Lung (tissue), 12 donors: ENCODE results near the gene SPHK2. TPM values are rescaled to one million over a fixed set of nuclear protein-coding genes. Genes with fewer than 3 reads are reported as not detected.
A peak's percentile ranks its signal among the peaks of the same experiment; 100 is the strongest.

Source experiments
- ATAC-seq: fragments of 200-7000 bp; cut with Tn5 transposase; one replicate; pipeline ENCODE4 v1.9.1; 2020; ENCODE audit warnings: moderate number of reproducible peaks; ENCODE audit not compliant: insufficient read depth, low FRiP score
- DNase-seq, 3 donors: peaks; one replicate each; pipeline ENCODE4 v3.0.0-alpha.2; 2013 to 2017
- H3K27ac ChIP-seq, 2 donors: one replicate each; pipeline ENCODE4 v1.5.1; 2013; ENCODE audit warnings: mild to moderate bottlenecking in 2 of 2, moderate library complexity in 2 of 2, control low read depth in 1 of 2, inconsistent platforms in 1 of 2, low read depth in 1 of 2, low read length in 1 of 2
- H3K27me3 ChIP-seq, 3 donors: one replicate each; pipeline ENCODE4 v1.5.1; 2013; ENCODE audit warnings: low read length in 2 of 3; ENCODE audit not compliant: control insufficient read depth in 3 of 3, insufficient read depth in 3 of 3
- H3K36me3 ChIP-seq, 4 donors: one replicate each; pipeline ENCODE4 v1.5.1; 2013; ENCODE audit warnings: low read length in 4 of 4, mild to moderate bottlenecking in 1 of 4, moderate library complexity in 1 of 4; ENCODE audit not compliant: control insufficient read depth in 4 of 4, insufficient read depth in 4 of 4
- H3K4me1 ChIP-seq, 5 donors: one replicate each; pipeline ENCODE4 v1.5.1; 2013; ENCODE audit warnings: low read length in 5 of 5, mild to moderate bottlenecking in 2 of 5, moderate library complexity in 1 of 5; ENCODE audit not compliant: control insufficient read depth in 5 of 5, insufficient read depth in 5 of 5
- H3K4me3 ChIP-seq: one replicate; pipeline ENCODE4 v1.5.1; 2013; ENCODE audit warnings: mild to moderate bottlenecking, control low read depth, moderate library complexity
- H3K9ac ChIP-seq, 2 donors: one replicate each; pipeline ENCODE4 v1.5.1; 2013; ENCODE audit warnings: low read length in 2 of 2, control low read depth in 1 of 2; ENCODE audit not compliant: insufficient read depth in 1 of 2
- H3K9me3 ChIP-seq, 4 donors: one replicate each; pipeline ENCODE4 v1.5.1; 2013; ENCODE audit warnings: low read length in 3 of 4, mild to moderate bottlenecking in 1 of 4, moderate library complexity in 1 of 4; ENCODE audit not compliant: control insufficient read depth in 4 of 4, insufficient read depth in 3 of 4
- WGBS, 2 donors: extraction: QIAGEN DNeasy Blood & Tissue Kit; methylation state at CpG; one replicate each; pipeline ENCODE4 v1.1.7; 2013; 5-methylcytosine and 5-hydroxymethylcytosine counted together
- polyA plus RNA-seq, 2 donors: library from polyadenylated mRNA; stranded (reverse); fragments of 200-250 nt; gene quantifications; one replicate each; pipeline ENCODE4 v1.2.1, GENCODE V29; 2013
- total RNA-seq, 2 donors: library from RNA; depleted of rRNA in 1 of 2; stranded (reverse); fragments of >200 nt in 1 of 2; gene quantifications; one replicate each; pipeline ENCODE4 v1.2.1, GENCODE V29; 2014 to 2021
- TF ChIP-seq, protein P1 (sequence below): IDR thresholded peaks from 2 replicates; pipeline ENCODE4 v1.5.1; 2012; ENCODE audit warnings: mild to moderate bottlenecking; ENCODE audit errors: control extremely low read depth, extremely low read depth
- donor health status: control.
- donor health status: control.
- donor health status: Bipolar disorder and iron deficiency.
- donor health status: healthy.
- donor health status: DM: yes; HTN: yes; CAD: no.

SPHK2 gene
- total and polyA plus RNA-seq, 4 donors: 10.3 to 35.3 (median 19.0) TPM

DNA sequence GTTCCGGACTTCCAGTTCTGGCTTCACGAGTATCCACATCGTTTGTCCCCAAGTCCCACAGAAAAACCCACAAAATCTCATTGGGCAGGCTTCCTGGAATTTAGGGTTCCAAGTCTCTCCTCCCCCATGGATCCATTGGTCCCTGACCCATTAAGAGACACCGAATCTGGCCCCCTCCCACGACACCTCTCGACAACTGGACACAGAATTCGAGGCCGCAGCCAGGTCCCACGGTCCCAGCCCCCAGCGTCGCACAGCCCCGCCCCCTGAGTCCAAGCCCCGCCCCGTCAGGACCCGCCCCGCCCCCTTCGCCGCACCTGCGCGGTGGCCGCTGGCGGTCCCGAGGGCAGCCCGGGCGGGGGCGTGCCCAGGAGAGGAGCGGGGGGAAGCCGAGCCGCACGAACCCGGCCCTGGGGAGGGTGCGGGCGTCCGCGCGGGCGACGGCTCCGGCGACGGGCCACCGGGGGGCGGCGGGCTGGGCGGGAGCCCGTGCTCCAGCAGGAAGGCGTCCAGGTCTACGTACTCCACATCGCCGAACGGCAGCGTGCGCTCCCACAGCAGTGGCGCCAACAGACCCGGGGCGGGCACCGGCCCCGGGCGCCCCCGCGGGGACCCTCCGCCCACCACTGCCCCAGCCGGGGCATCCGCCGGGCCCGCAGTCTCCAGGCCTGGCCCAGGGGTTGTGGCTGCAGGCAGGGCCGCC is 16.1 kb downstream of the SPHK2 start:
- Histone ChIP-seq H3K9me3 (no peaks in the 10 kb centered on the region), H3K4me3 (peak overlapping the region; percentile 41), H3K36me3 (peaks cover 0 to 6% (median 0%) of the 10 kb centered on the region in 4 donors), H3K27me3 (peaks cover 0 to 4% (median 0%) of the 10 kb centered on the region in 3 donors), H3K4me1 (peaks cover 0 to 43% (median 17%) of the 10 kb centered on the region in 5 donors), H3K27ac (peak overlapping the region; percentile 88 to 94), H3K9ac (no peak overlapping the region)
- TF ChIP-seq, protein P1, sequence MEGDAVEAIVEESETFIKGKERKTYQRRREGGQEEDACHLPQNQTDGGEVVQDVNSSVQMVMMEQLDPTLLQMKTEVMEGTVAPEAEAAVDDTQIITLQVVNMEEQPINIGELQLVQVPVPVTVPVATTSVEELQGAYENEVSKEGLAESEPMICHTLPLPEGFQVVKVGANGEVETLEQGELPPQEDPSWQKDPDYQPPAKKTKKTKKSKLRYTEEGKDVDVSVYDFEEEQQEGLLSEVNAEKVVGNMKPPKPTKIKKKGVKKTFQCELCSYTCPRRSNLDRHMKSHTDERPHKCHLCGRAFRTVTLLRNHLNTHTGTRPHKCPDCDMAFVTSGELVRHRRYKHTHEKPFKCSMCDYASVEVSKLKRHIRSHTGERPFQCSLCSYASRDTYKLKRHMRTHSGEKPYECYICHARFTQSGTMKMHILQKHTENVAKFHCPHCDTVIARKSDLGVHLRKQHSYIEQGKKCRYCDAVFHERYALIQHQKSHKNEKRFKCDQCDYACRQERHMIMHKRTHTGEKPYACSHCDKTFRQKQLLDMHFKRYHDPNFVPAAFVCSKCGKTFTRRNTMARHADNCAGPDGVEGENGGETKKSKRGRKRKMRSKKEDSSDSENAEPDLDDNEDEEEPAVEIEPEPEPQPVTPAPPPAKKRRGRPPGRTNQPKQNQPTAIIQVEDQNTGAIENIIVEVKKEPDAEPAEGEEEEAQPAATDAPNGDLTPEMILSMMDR: no peak
- WGBS, 2 donors: 1 to 2% methylated on average over 46 to 67 of the region's 67 CpGs
- peak; percentile 37 for ATAC-seq
- DNase-seq: peak in 1 of 3 donors; percentile 41

DNA sequence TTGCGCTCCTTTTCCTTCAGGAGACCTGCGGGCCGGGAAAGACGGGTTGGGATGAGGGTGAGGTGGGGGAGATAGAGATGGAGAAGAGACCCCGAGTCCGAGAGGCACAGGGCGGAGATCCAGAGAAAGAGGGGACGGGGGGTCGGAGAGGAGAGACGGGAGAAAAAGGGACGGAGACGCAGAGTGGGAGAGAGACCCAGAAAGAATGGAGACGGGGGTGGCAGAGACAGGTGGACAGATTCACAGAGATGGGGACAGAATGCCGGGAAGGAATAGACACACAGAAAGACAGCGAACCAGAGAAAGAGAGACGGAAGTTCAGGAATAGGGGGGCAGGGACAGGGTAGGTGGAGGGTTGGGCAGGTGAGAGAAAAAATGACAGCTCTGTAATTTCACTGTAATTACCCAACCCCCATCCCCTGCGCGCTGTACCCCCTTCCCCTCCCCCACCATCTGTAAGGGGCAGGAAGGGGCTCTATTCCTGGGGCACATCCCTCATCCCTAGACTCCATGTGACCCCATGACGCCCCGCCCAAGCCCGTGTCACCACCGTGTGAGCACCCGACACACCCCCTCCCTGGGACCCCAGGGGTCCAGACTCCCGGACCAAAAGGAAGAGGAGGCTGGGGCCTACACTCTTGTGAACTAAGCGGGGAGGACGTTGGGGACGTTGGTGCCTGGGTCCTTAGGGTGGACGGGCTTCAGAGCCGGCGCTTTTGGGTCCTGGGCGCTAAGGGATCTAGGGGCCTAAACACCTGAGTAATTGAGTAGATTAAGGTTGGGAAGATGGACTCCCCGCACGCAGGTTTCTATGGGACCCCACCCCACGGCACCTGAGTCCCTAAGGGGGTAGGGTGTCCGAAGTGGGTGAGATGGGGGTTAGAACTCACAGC is 16.9 kb downstream of the SPHK2 start:
- H3K9me3 ChIP-seq: no peaks in the 10 kb centered on the region
- peaks cover 0 to 5% (median 0%) of the 10 kb centered on the region in 3 donors for H3K27me3 ChIP-seq
- TF ChIP-seq, protein P1: no peak
- peak overlapping the region; percentile 41 for H3K4me3 ChIP-seq
- ATAC-seq: no peak
- WGBS, 2 donors: 2% methylated on average over 35 of the region's 35 CpGs
- peaks cover 0 to 35% (median 14%) of the 10 kb centered on the region in 5 donors for H3K4me1 ChIP-seq
- peak overlapping the region in 1 of 2 donors; percentile 13 for H3K9ac ChIP-seq
- peak overlapping the region; percentile 88 to 94 for H3K27ac ChIP-seq
- DNase-seq: no peak
- peaks cover 0 to 6% (median 0%) of the 10 kb centered on the region in 4 donors for H3K36me3 ChIP-seq

DNA sequence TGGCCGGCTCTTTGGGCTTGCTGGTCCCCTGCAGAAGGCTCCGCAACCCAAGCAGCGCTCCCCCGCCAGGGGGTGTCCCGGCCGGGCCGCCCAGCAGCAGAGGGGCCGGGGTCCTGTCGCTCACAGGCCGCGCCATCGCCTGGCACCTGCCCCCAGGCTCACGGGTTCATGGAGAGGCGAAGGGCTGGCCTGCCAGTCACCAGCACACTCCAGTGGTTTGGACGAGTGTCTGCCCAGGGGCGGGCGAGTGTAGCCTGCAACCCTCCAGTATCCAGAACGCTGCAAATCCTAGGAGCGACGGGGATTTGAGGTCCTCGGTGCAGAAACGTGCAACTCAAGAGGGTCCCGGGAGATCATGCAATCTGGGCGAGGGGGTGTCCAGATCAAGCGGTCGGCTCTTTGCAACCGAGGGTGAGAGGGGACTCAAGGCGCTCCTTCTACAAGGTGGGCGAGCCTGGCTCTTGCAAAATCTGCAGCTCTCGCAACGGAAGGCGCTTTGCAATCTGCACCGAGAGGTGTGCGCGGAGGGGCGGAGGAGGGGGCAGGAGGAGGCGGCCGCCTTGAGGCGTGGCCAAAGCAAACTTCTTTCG is 17.6 kb downstream of the SPHK2 start, which contains the start of gene DBP:
DBP (minus strand) TSS at position 521 of the 590 bp plus-strand sequence; CDS start at position 136, 385 bp downstream.
- peaks cover 0 to 34% (median 14%) of the 10 kb centered on the region in 5 donors for H3K4me1 ChIP-seq

More for the DNA sequence above, 17.6 kb downstream of the SPHK2 start, which contains the start of gene DBP:
- TF ChIP-seq, protein P1: no peak
- Histone ChIP-seq H3K4me3 (peak within 1 kb of the TSS; percentile 32), H3K27ac (peak within 1 kb of the TSS; percentile 93 to 96), H3K27me3 (peaks cover 0 to 9% (median 0%) of the 10 kb centered on the region in 3 donors), H3K9me3 (no peaks in the 10 kb centered on the region), H3K36me3 (peaks cover 0 to 6% (median 0%) of the 10 kb centered on the region in 4 donors), H3K9ac (peak within 1 kb of the TSS; percentile 44 to 93)
- DNase-seq (no peak), ATAC-seq (no peak)
- WGBS, 2 donors: 0% methylated on average over 35 to 40 of the region's 40 CpGs
